H1 (cell line): Measurements from ENCODE around the gene LRRC4. TPM values are rescaled to one million over a fixed set of nuclear protein-coding genes. Genes with fewer than 3 reads are reported as not detected.

Source experiments
- CTCF ChIA-PET: fragments of 300-600 bp; sonication (Branson Sonifier 250); formaldehyde crosslinking; loops from one replicate; lab custom pipeline; 2021; ENCODE audit not compliant: partially characterized antibody; lab: Charles Lee
- POLR2A ChIA-PET: fragments of 300-600 bp; sonication (Branson Sonifier 250); formaldehyde crosslinking; loops from one replicate; lab custom pipeline; 2021; ENCODE audit warnings: inconsistent platforms; ENCODE audit not compliant: partially characterized antibody; lab: Charles Lee
- DNase-seq, 2 experiments: peaks; one replicate each; pipeline versions ENCODE4 v3.0.0 to v3.0.0-alpha.2; 2010 to 2022; ENCODE audit warnings: low spot score in 2 of 2, low read depth in 1 of 2, mixed read lengths in 1 of 2
- FAIRE-seq: peaks from 2 replicates; lab custom pipeline; 2011; peaks lifted over from hg19 to GRCh38; lab: Jason Lieb, UNC
- H2AFZ ChIP-seq: 2 replicates; pipeline ENCODE4 v1.8.1; 2012; ENCODE audit warnings: low read length, inconsistent platforms
- H2AK5ac ChIP-seq: 2 replicates; pipeline ENCODE4 v1.6.1; 2013; ENCODE audit warnings: low read depth, low read length
- H2BK120ac ChIP-seq: replicated peaks from 2 replicates; pipeline ENCODE3; 2013; ENCODE audit warnings: low read depth, low read length, inconsistent platforms
- H2BK12ac ChIP-seq: 2 replicates; pipeline ENCODE4 v1.6.1; 2013; ENCODE audit warnings: low read depth, low read length
- H2BK15ac ChIP-seq: 2 replicates; pipeline ENCODE4 v1.6.1; 2013; ENCODE audit warnings: low read length
- H2BK20ac ChIP-seq: 2 replicates; pipeline ENCODE4 v1.6.1; 2013; ENCODE audit warnings: low read length
- H2BK5ac ChIP-seq: 2 replicates; pipeline ENCODE4 v1.6.1; 2013; ENCODE audit warnings: low read depth, low read length
- H3K14ac ChIP-seq: 2 replicates; pipeline ENCODE4 v1.6.1; 2013; ENCODE audit warnings: inconsistent platforms; ENCODE audit not compliant: insufficient read length
- H3K18ac ChIP-seq: 2 replicates; pipeline ENCODE4 v1.6.1; 2013; ENCODE audit warnings: low read length; ENCODE audit errors: extremely low read depth
- H3K23ac ChIP-seq: 2 replicates; pipeline ENCODE4 v1.6.1; 2013; ENCODE audit warnings: inconsistent platforms; ENCODE audit not compliant: insufficient read length
- H3K23me2 ChIP-seq: 2 replicates; pipeline ENCODE4 v1.6.1; 2013; ENCODE audit warnings: low read depth, low read length
- H3K27ac ChIP-seq: 2 replicates; pipeline ENCODE4 v1.6.1; 2011; ENCODE audit warnings: low read depth, low read length, inconsistent platforms
- H3K27me3 ChIP-seq, 4 experiments: replicated peaks in 1 of 4; 1 replicate in 1 of 4; 2 replicates in 3 of 4; pipeline versions ENCODE4 v1.6.1 to v1.8.1; 2011 to 2013; ENCODE audit warnings: low read length in 3 of 4, mild to moderate bottlenecking in 3 of 4, inconsistent platforms in 2 of 4, mixed read lengths in 2 of 4, moderate library complexity in 1 of 4; ENCODE audit not compliant: control insufficient read depth in 3 of 4, insufficient read depth in 3 of 4; ENCODE audit errors: extremely low read depth in 1 of 4
- H3K36me3 ChIP-seq, 4 experiments: 2 replicates each; pipeline versions ENCODE4 v1.6.1 to v1.8.1; 2011 to 2013; ENCODE audit warnings: mild to moderate bottlenecking in 4 of 4, low read length in 3 of 4, moderate library complexity in 2 of 4, control low read depth in 1 of 4, inconsistent platforms in 1 of 4; ENCODE audit not compliant: insufficient read depth in 4 of 4, control insufficient read depth in 2 of 4
- H3K4ac ChIP-seq: replicated peaks from 2 replicates; pipeline ENCODE3; 2013; ENCODE audit warnings: low read length, low read depth, mixed read lengths, inconsistent platforms; ENCODE audit not compliant: insufficient read length
- H3K4me1 ChIP-seq, 4 experiments: replicated peaks in 1 of 4; 1 replicate in 1 of 4; 2 replicates in 3 of 4; pipeline versions ENCODE4 v1.6.1 to v1.8.1; 2011 to 2013; ENCODE audit warnings: low read length in 3 of 4, inconsistent platforms in 2 of 4, mixed read lengths in 1 of 4; ENCODE audit not compliant: insufficient read depth in 4 of 4, control insufficient read depth in 3 of 4
- H3K4me2 ChIP-seq, 2 experiments: 2 replicates each; pipeline versions ENCODE4 v1.6.1 to v1.8.1; 2011 to 2013; ENCODE audit warnings: low read depth in 2 of 2, low read length in 2 of 2, control low read depth in 1 of 2, inconsistent platforms in 1 of 2, mild to moderate bottlenecking in 1 of 2; ENCODE audit not compliant: insufficient read depth in 1 of 2
- H3K4me3 ChIP-seq, 4 experiments: fragments of 200-600, 300-600 bp in 1 of 4; sonication (generic), shearing (Covaris generic), sonication (Bioruptor Twin) in 1 of 4; 2 replicates each; pipeline versions ENCODE4 v1.5.1 to v1.8.1; 2011 to 2016; ENCODE audit warnings: low read length in 4 of 4, low read depth in 3 of 4, control low read depth in 2 of 4, inconsistent platforms in 2 of 4, mild to moderate bottlenecking in 2 of 4, mixed read lengths in 1 of 4, moderate library complexity in 1 of 4; ENCODE audit not compliant: insufficient read depth in 2 of 4; ENCODE audit errors: extremely low read depth in 1 of 4
- H3K56ac ChIP-seq: replicated peaks from 2 replicates; pipeline ENCODE3; 2013; ENCODE audit warnings: low read depth, mild to moderate bottlenecking, mixed read lengths, low read length, inconsistent platforms; ENCODE audit not compliant: insufficient read length
- H3K79me1 ChIP-seq: 2 replicates; pipeline ENCODE4 v1.6.1; 2013; ENCODE audit warnings: low read depth, low read length, control low read depth
- H3K79me2 ChIP-seq, 2 experiments: 2 replicates each; pipeline versions ENCODE4 v1.6.1 to v1.8.1; 2012 to 2013; ENCODE audit warnings: low read length in 2 of 2, mild to moderate bottlenecking in 2 of 2, inconsistent platforms in 1 of 2; ENCODE audit not compliant: insufficient read depth in 2 of 2, control insufficient read depth in 1 of 2
- H3K9ac ChIP-seq, 4 experiments: replicated peaks in 1 of 4; 1 replicate in 1 of 4; 2 replicates in 3 of 4; pipeline versions ENCODE4 v1.6.1 to v1.8.1; 2011 to 2013; ENCODE audit warnings: low read depth in 3 of 4, low read length in 3 of 4, control low read depth in 2 of 4, mild to moderate bottlenecking in 2 of 4, moderate library complexity in 2 of 4, inconsistent platforms in 1 of 4; ENCODE audit errors: extremely low read depth in 1 of 4
- H3K9me3 ChIP-seq, 2 experiments: 2 replicates each; pipeline versions ENCODE4 v1.6.1 to v1.8.1; 2012 to 2013; ENCODE audit warnings: mild to moderate bottlenecking in 2 of 2, moderate library complexity in 2 of 2, control low read depth in 1 of 2, inconsistent platforms in 1 of 2, low read depth in 1 of 2, low read length in 1 of 2, mixed read lengths in 1 of 2; ENCODE audit not compliant: insufficient read depth in 2 of 2
- H4K20me1 ChIP-seq, 2 experiments: replicated peaks in 1 of 2; 2 replicates each; pipeline versions ENCODE3 to v1.8.1; 2011 to 2013; ENCODE audit warnings: inconsistent platforms in 2 of 2, low read length in 2 of 2, mild to moderate bottlenecking in 1 of 2; ENCODE audit not compliant: insufficient read depth in 2 of 2, control insufficient read depth in 1 of 2
- H4K5ac ChIP-seq: 2 replicates; pipeline ENCODE4 v1.6.1; 2013; ENCODE audit warnings: low read length, low read depth, mixed read lengths, inconsistent platforms; ENCODE audit not compliant: insufficient read length
- H4K8ac ChIP-seq: 2 replicates; pipeline ENCODE4 v1.8.0; 2013; ENCODE audit warnings: mild to moderate bottlenecking, moderate library complexity, low read length, inconsistent platforms; ENCODE audit not compliant: insufficient read depth; ENCODE audit errors: extremely low read depth
- H4K91ac ChIP-seq: replicated peaks from 2 replicates; pipeline ENCODE3; 2013; ENCODE audit warnings: low read length, mixed read lengths, inconsistent platforms; ENCODE audit not compliant: insufficient read length
- BACH1 ChIP-seq: IDR thresholded peaks from 2 replicates; pipeline ENCODE4 v1.6.1; 2012; ENCODE audit warnings: low read length, improper control_type of control experiment
- BCL11A ChIP-seq, 2 experiments: IDR thresholded peaks; one replicate each; pipeline ENCODE4 v1.6.1; 2011; ENCODE audit warnings: low read depth in 2 of 2, low read length in 2 of 2, mild to moderate bottlenecking in 2 of 2
- CBX5 ChIP-seq: fragments of 300-800, 300-1000 bp; sonication (generic); IDR thresholded peaks from 2 replicates; pipeline ENCODE4 v1.7.1; 2016; ENCODE audit warnings: antibody characterized with exemption, low read length, low read depth
- CBX8 ChIP-seq: fragments of 300-800, 300-1000 bp; sonication (generic); IDR thresholded peaks from 2 replicates; pipeline ENCODE4 v1.7.1; 2016; ENCODE audit warnings: low read depth, low read length, borderline replicate concordance
- CHD2 ChIP-seq: IDR thresholded peaks from 2 replicates; pipeline ENCODE4 v1.6.1; 2012; ENCODE audit warnings: low read length, improper control_type of control experiment
- FOSL1 ChIP-seq: IDR thresholded peaks from 2 replicates; pipeline ENCODE4 v1.6.1; 2011; ENCODE audit warnings: mild to moderate bottlenecking, low read depth, low read length, moderate library complexity; ENCODE audit not compliant: insufficient read depth
- GTF2F1 ChIP-seq: IDR thresholded peaks from 2 replicates; pipeline ENCODE4 v1.6.1; 2012; ENCODE audit warnings: low read depth, low read length, improper control_type of control experiment, borderline replicate concordance
- KDM1A ChIP-seq: fragments of 200-600, 300-600 bp; sonication (generic); IDR thresholded peaks from 2 replicates; pipeline ENCODE4 v1.7.1; 2016; ENCODE audit warnings: mild to moderate bottlenecking, low read length, borderline replicate concordance
- PHF8 ChIP-seq: fragments of 200-600 bp; sonication (generic); conservative IDR thresholded peaks from 2 replicates; pipeline ENCODE4 v1.7.1; 2012; ENCODE audit warnings: low read depth, mild to moderate bottlenecking, inconsistent platforms, low read length, moderate library complexity
- POLR2AphosphoS5 ChIP-seq: IDR thresholded peaks from 2 replicates; pipeline ENCODE4 v1.6.1; 2011; ENCODE audit warnings: low read depth, low read length
- RBBP5 ChIP-seq: IDR thresholded peaks from 2 replicates; pipeline ENCODE4 v1.7.1; 2012; ENCODE audit warnings: low read depth, mild to moderate bottlenecking, inconsistent platforms, low read length, moderate library complexity, borderline replicate concordance
- RFX5 ChIP-seq: IDR thresholded peaks from 2 replicates; pipeline ENCODE4 v1.6.1; 2011; ENCODE audit warnings: low read depth, low read length, improper control_type of control experiment, borderline replicate concordance
- SP2 ChIP-seq: IDR thresholded peaks from 2 replicates; pipeline ENCODE4 v1.6.1; 2012; ENCODE audit warnings: mild to moderate bottlenecking, low read length, inconsistent platforms
- SP4 ChIP-seq: IDR thresholded peaks from 2 replicates; pipeline ENCODE4 v1.6.1; 2012; ENCODE audit warnings: low read length, inconsistent platforms
- TBP ChIP-seq: IDR thresholded peaks from 2 replicates; pipeline ENCODE4 v1.6.1; 2011; ENCODE audit warnings: low read depth, low read length, improper control_type of control experiment
- TCF12 ChIP-seq: IDR thresholded peaks from 2 replicates; pipeline ENCODE4 v1.6.1; 2011; ENCODE audit warnings: low read depth, mild to moderate bottlenecking, low read length
- TEAD4 ChIP-seq: IDR thresholded peaks from 2 replicates; pipeline ENCODE4 v1.6.1; 2012; ENCODE audit warnings: low read depth, low read length, inconsistent platforms, mixed read lengths
- polyA plus RNA-seq, 7 experiments: library from polyadenylated mRNA; depleted of rRNA in 3 of 7; stranded (reverse) in 5 of 7; unstranded in 2 of 7; fragments of >200 nt in 5 of 7; fragments of 200-250 nt in 2 of 7; gene quantifications; 1 replicate in 5 of 7; 2 replicates in 1 of 7; 4 replicates in 1 of 7; pipeline versions ENCODE4 v1.2.1 to v1.2.3, GENCODE V29; 2011 to 2013; ENCODE audit warnings: missing spikeins in 2 of 7, mixed read lengths in 2 of 7
- total RNA-seq: library from RNA; stranded (reverse); fragmentation: NEBNext Ultra II Directional; extraction: Animal tissue kit (Norgen Biotek cat#: 25700); gene quantifications from 2 replicates; pipeline ENCODE4 v1.2.1, GENCODE V29; 2021

The LRRC4 gene
- total and polyA plus RNA-seq, 2 of the 8 experiments (the other 6 are each of a cell fraction or from before 2014, with no cell fraction given), result 13.4 to 16.4 TPM

- no peak overlapping the region for H4K8ac ChIP-seq
- H2AK5ac ChIP-seq, result no peak overlapping the region
- peaks cover 2% of the 10 kb centered on the region; the same call in 1 of the 2 replicates for H3K23me2 ChIP-seq
- H2BK20ac ChIP-seq, result no peak overlapping the region
- H2BK5ac ChIP-seq, result no peak overlapping the region
- H3K4me1 ChIP-seq, result peaks cover 2 to 6% (median 3%) of the 10 kb centered on the region in 4 experiments; a peak in 4 of 7 replicates
- H3K36me3 ChIP-seq, result peaks cover 0 to 11% (median 0%) of the 10 kb centered on the region in 4 experiments; a peak in 1 of 8 replicates
- no peaks in the 10 kb centered on the region; the same call in none of the 2 replicates for H3K79me1 ChIP-seq
- peaks cover 0 to 5% of the 10 kb centered on the region in 2 experiments for H4K20me1 ChIP-seq
- H4K5ac ChIP-seq, result no peak overlapping the region
- no peak overlapping the region for H3K4ac ChIP-seq
- no peak overlapping the region for H3K23ac ChIP-seq
- ChIA-PET CTCF (interaction anchor here (0.5 to 1.8 kb wide), 7 partner anchors 9 to 895 kb away, joined by 3 to 4 read pairs (median 3); no protein-coding TSS in a partner anchor), POLR2A (no interaction called here)
- no peak overlapping the region for H3K14ac ChIP-seq
- H2BK15ac ChIP-seq, result no peak overlapping the region
- H2AFZ ChIP-seq, result no peak overlapping the region
- peaks cover 0 to 4% of the 10 kb centered on the region in 2 experiments; a peak in 1 of 4 replicates for H3K79me2 ChIP-seq
- no peak overlapping the region for H4K91ac ChIP-seq
- no peak overlapping the region for H3K56ac ChIP-seq
- no peaks in the 10 kb centered on the region for H3K27me3 ChIP-seq
- H3K9me3 ChIP-seq, result no peaks in the 10 kb centered on the region
- no peak overlapping the region for H3K4me2 ChIP-seq
- no peak overlapping the region for H2BK12ac ChIP-seq
- no peak overlapping the region for H3K18ac ChIP-seq
- H3K27ac ChIP-seq, result no peak overlapping the region
- no peak for FAIRE-seq
- no peak overlapping the region for H3K9ac ChIP-seq
- no peak overlapping the region for H3K4me3 ChIP-seq
- no peak for DNase-seq
- no peak overlapping the region for H2BK120ac ChIP-seq
- TF ChIP-seq BACH1, result no peak
- TF ChIP-seq TEAD4, result no peak
- TF ChIP-seq TBP, result no peak
- TF ChIP-seq RFX5, result no peak
- TF ChIP-seq SP2, result no peak
- TF ChIP-seq GTF2F1, result no peak
- no peak for TF ChIP-seq CBX8
- no peak for TF ChIP-seq CBX5
- TF ChIP-seq RBBP5, result no peak
- TF ChIP-seq TCF12, result no peak
- TF ChIP-seq BCL11A (IDR thresholded peaks at IDR 0.05; ENCODE audit: low read depth in 2 of 2, low read length in 2 of 2), result no peak
- no peak for TF ChIP-seq SP4
- TF ChIP-seq CHD2, result no peak
- no peak for TF ChIP-seq POLR2AphosphoS5
- no peak for TF ChIP-seq FOSL1
- TF ChIP-seq PHF8, result no peak
- no peak for TF ChIP-seq KDM1A
Measured at GRCh38 chr7:127979728-127980126, 51.5 kb downstream of the LRRC4 start.
